IMR-90 (cell line): ENCODE measurements around the gene PARP12. TPM values are rescaled to one million over a fixed set of nuclear protein-coding genes. Genes with fewer than 3 reads are reported as not detected.

Experiments
- ATAC-seq: fragments of 200-7000 bp; cut with Tn5 transposase; 2 replicates; pipeline ENCODE4 v1.9.1; 2020; ENCODE audit warnings: low read depth, mild to moderate bottlenecking, moderate library complexity
- BruUV-seq: library from RNA; stranded (reverse); fragments of 400-500 nt; replicated peaks from 2 replicates; lab custom pipeline; 2021; lab: Mats Ljungman, UMichigan
- CTCF ChIA-PET: fragments of 300-600 bp; formaldehyde crosslinking; extraction: SDS; loops from one replicate; lab custom pipeline; 2021; ENCODE audit warnings: antibody characterized with exemption; lab: Yijun Ruan, JAX
- POLR2A ChIA-PET: fragments of 300-600 bp; sonication (Branson Sonifier 250); formaldehyde crosslinking; loops from one replicate; lab custom pipeline; 2022; ENCODE audit warnings: antibody characterized with exemption; ENCODE audit not compliant: unreplicated experiment; lab: Charles Lee
- DNase-seq: peaks from one replicate; pipeline ENCODE4 v3.0.0; 2013
- H2AFZ ChIP-seq: replicated peaks from 2 replicates; pipeline ENCODE3; 2013; ENCODE audit warnings: low read length, mild to moderate bottlenecking; ENCODE audit not compliant: poor library complexity
- H2AK5ac ChIP-seq: 2 replicates; pipeline ENCODE4 v1.6.1; 2013; ENCODE audit warnings: low read depth, low read length, inconsistent platforms
- H2AK9ac ChIP-seq: replicated peaks from 2 replicates; pipeline ENCODE3; 2013; ENCODE audit warnings: mild to moderate bottlenecking, low read depth, low read length, moderate library complexity; ENCODE audit not compliant: poor library complexity
- H2BK120ac ChIP-seq: 2 replicates; pipeline ENCODE4 v1.6.1; 2013; ENCODE audit warnings: low read depth, low read length, inconsistent platforms
- H2BK15ac ChIP-seq: 3 replicates; pipeline ENCODE4 v1.6.1; 2013; ENCODE audit warnings: low read depth, low read length, inconsistent platforms
- H2BK20ac ChIP-seq: 2 replicates; pipeline ENCODE4 v1.6.1; 2013; ENCODE audit warnings: low read depth, mild to moderate bottlenecking, inconsistent platforms, low read length, moderate library complexity
- H2BK5ac ChIP-seq: 2 replicates; pipeline ENCODE4 v1.6.1; 2013; ENCODE audit warnings: mild to moderate bottlenecking, low read depth, low read length, inconsistent platforms; ENCODE audit not compliant: poor library complexity, severe bottlenecking
- H3K14ac ChIP-seq: replicated peaks from 2 replicates; pipeline ENCODE4 v1.6.1; 2013; ENCODE audit warnings: low read depth, low read length, inconsistent platforms
- H3K18ac ChIP-seq: 2 replicates; pipeline ENCODE4 v1.6.1; 2013; ENCODE audit warnings: low read depth, low read length, control low read depth
- H3K23ac ChIP-seq: 2 replicates; pipeline ENCODE4 v1.6.1; 2013; ENCODE audit warnings: low read depth, low read length, inconsistent platforms
- H3K27ac ChIP-seq: 2 replicates; pipeline ENCODE4 v1.5.1; 2013; ENCODE audit warnings: mild to moderate bottlenecking, control low read depth, low read length; ENCODE audit not compliant: insufficient read depth
- H3K27me3 ChIP-seq: 2 replicates; pipeline ENCODE4 v1.6.1; 2013; ENCODE audit warnings: low read length; ENCODE audit not compliant: control insufficient read depth, insufficient read depth
- H3K36me3 ChIP-seq: 2 replicates; pipeline ENCODE4 v1.6.1; 2013; ENCODE audit warnings: low read length, mixed read lengths; ENCODE audit not compliant: control insufficient read depth, insufficient read depth
- H3K4ac ChIP-seq: 2 replicates; pipeline ENCODE4 v1.6.1; 2013; ENCODE audit warnings: low read depth, low read length, inconsistent platforms
- H3K4me1 ChIP-seq: 2 replicates; pipeline ENCODE4 v1.6.1; 2013; ENCODE audit warnings: low read length, mixed read lengths; ENCODE audit not compliant: control insufficient read depth, insufficient read depth
- H3K4me2 ChIP-seq: 2 replicates; pipeline ENCODE4 v1.6.1; 2013; ENCODE audit warnings: low read depth, mild to moderate bottlenecking, control low read depth, low read length, moderate library complexity
- H3K4me3 ChIP-seq: 2 replicates; pipeline ENCODE4 v1.5.1; 2013; ENCODE audit warnings: low read depth, mild to moderate bottlenecking, control low read depth, low read length, moderate library complexity; ENCODE audit not compliant: insufficient read depth
- H3K56ac ChIP-seq: 2 replicates; pipeline ENCODE4 v1.6.1; 2013; ENCODE audit warnings: low read length, inconsistent platforms; ENCODE audit not compliant: insufficient read depth; ENCODE audit errors: extremely low read depth
- H3K79me1 ChIP-seq, 2 experiments: 2 replicates each; pipeline ENCODE4 v1.6.1; 2013; ENCODE audit warnings: low read length in 2 of 2, inconsistent platforms in 1 of 2, low read depth in 1 of 2
- H3K9ac ChIP-seq: 2 replicates; pipeline ENCODE4 v1.6.1; 2013; ENCODE audit warnings: low read depth, low read length, control low read depth
- H3K9me1 ChIP-seq: 2 replicates; pipeline ENCODE4 v1.6.1; 2013; ENCODE audit warnings: low read length, inconsistent platforms; ENCODE audit not compliant: insufficient read depth
- H3K9me3 ChIP-seq: 2 replicates; pipeline ENCODE4 v1.6.1; 2013; ENCODE audit warnings: low read length; ENCODE audit not compliant: control insufficient read depth, insufficient read depth
- H4K20me1 ChIP-seq: 2 replicates; pipeline ENCODE4 v1.6.1; 2013; ENCODE audit warnings: low read length, inconsistent platforms; ENCODE audit not compliant: insufficient read depth
- H4K5ac ChIP-seq: 2 replicates; pipeline ENCODE4 v1.6.1; 2013; ENCODE audit warnings: mild to moderate bottlenecking, low read depth, low read length, control low read depth
- H4K8ac ChIP-seq, 2 experiments: 2 replicates each; pipeline ENCODE4 v1.6.1; 2013; ENCODE audit warnings: low read depth in 2 of 2, low read length in 2 of 2, control low read depth in 1 of 2, inconsistent platforms in 1 of 2
- H4K91ac ChIP-seq: 2 replicates; pipeline ENCODE4 v1.6.1; 2013; ENCODE audit warnings: low read depth, low read length, inconsistent platforms; ENCODE audit not compliant: insufficient read depth
- BHLHE40 ChIP-seq: fragments of 150-350 bp; IDR thresholded peaks from 2 replicates; pipeline ENCODE4 v1.6.1; 2016; ENCODE audit warnings: mild to moderate bottlenecking, low read depth, low read length
- CEBPB ChIP-seq: IDR thresholded peaks from 2 replicates; pipeline ENCODE4 v1.6.1; 2012; ENCODE audit warnings: low read depth, low read length, improper control_type of control experiment
- CHD1 ChIP-seq: IDR thresholded peaks from 2 replicates; pipeline ENCODE4 v1.6.1; 2012; ENCODE audit warnings: low read depth, low read length, improper control_type of control experiment
- CTCF ChIP-seq: conservative IDR thresholded peaks from 2 replicates; pipeline ENCODE4 v1.5.1; 2012; ENCODE audit warnings: mild to moderate bottlenecking, low read depth, low read length, improper control_type of control experiment
- ELK1 ChIP-seq: fragments of 150-350 bp; IDR thresholded peaks from 2 replicates; pipeline ENCODE4 v1.6.1; 2016; ENCODE audit warnings: low read depth, mild to moderate bottlenecking, low read length, moderate library complexity, borderline replicate concordance
- FOS ChIP-seq: fragments of 150-350 bp; IDR thresholded peaks from 2 replicates; pipeline ENCODE4 v1.6.1; 2016; ENCODE audit warnings: low read depth, low read length
- MAFK ChIP-seq: IDR thresholded peaks from 2 replicates; pipeline ENCODE4 v1.6.1; 2012; ENCODE audit warnings: low read depth, low read length, improper control_type of control experiment
- MAZ ChIP-seq: IDR thresholded peaks from 2 replicates; pipeline ENCODE4 v1.6.1; 2012; ENCODE audit warnings: low read depth, mild to moderate bottlenecking, low read length, improper control_type of control experiment, moderate library complexity, borderline replicate concordance
- MXI1 ChIP-seq: IDR thresholded peaks from 2 replicates; pipeline ENCODE4 v1.6.1; 2012; ENCODE audit warnings: low read depth, mild to moderate bottlenecking, low read length, moderate library complexity, borderline replicate concordance
- NFE2L2 ChIP-seq: fragments of 150-350 bp; IDR thresholded peaks from 2 replicates; pipeline ENCODE4 v1.6.1; 2016; ENCODE audit warnings: low read depth, mild to moderate bottlenecking, low read length
- POLR2A ChIP-seq: IDR thresholded peaks from 2 replicates; pipeline ENCODE4 v1.6.1; 2012; ENCODE audit warnings: mild to moderate bottlenecking, low read depth, low read length
- RAD21 ChIP-seq: IDR thresholded peaks from 2 replicates; pipeline ENCODE4 v1.6.1; 2012; ENCODE audit warnings: low read length, improper control_type of control experiment
- RCOR1 ChIP-seq: IDR thresholded peaks from 2 replicates; pipeline ENCODE4 v1.6.1; 2012; ENCODE audit warnings: mild to moderate bottlenecking, low read length, improper control_type of control experiment; ENCODE audit not compliant: insufficient replicate concordance
- RFX5 ChIP-seq: IDR thresholded peaks from 2 replicates; pipeline ENCODE4 v1.8.0; 2012; ENCODE audit warnings: low read depth, mild to moderate bottlenecking, low read length, moderate library complexity
- SMC3 ChIP-seq: fragments of 150-350 bp; IDR thresholded peaks from 2 replicates; pipeline ENCODE4 v1.6.1; 2016; ENCODE audit warnings: low read depth, mild to moderate bottlenecking, antibody characterized with exemption, low read length, moderate library complexity
- USF2 ChIP-seq: fragments of 150-350 bp; IDR thresholded peaks from 2 replicates; pipeline ENCODE4 v1.6.1; 2017; ENCODE audit warnings: mild to moderate bottlenecking, antibody characterized with exemption, low read length, low read depth
- WGBS, 2 experiments: methylation state at CpG; one replicate each; pipeline versions ENCODE4 v1.1.5 to v1.1.7; 2013; ENCODE audit warnings: missing lambda C conversion rate in 2 of 2; ENCODE audit not compliant: insufficient read length in 1 of 2; ENCODE audit errors: extremely low coverage in 2 of 2; 5-methylcytosine and 5-hydroxymethylcytosine counted together
- dilution Hi-C: fragments of 300-500 bp; cut with HindIII; formaldehyde crosslinking; loops from one replicate; pipeline ENCODE4 v1.14.3; 2018; ENCODE audit warnings: low sequenced_read_pairs; ENCODE audit not compliant: unreplicated experiment
- in situ Hi-C: fragments of 300-500 bp; cut with MboI; formaldehyde crosslinking; loops from 3 replicates; pipeline ENCODE4 v1.14.3; 2019; ENCODE audit warnings: low sequenced_read_pairs, inconsistent platforms, mixed read lengths
- intact Hi-C: fragments of 100-400 bp; cut with micrococcal nuclease; formaldehyde crosslinking; loops from 2 replicates; pipeline ENCODE4 v1.10.0; 2022
- polyA plus RNA-seq, 3 experiments: library from polyadenylated mRNA; depleted of rRNA; stranded (reverse); fragments of >200 nt; gene quantifications; 2 replicates each; pipeline ENCODE4 v1.2.3, GENCODE V29; 2012; ENCODE audit warnings: low replicate concordance in 1 of 3
- total RNA-seq: library from RNA; depleted of rRNA; stranded (reverse); fragments of >200 nt; gene quantifications from 2 replicates; pipeline ENCODE4 v1.2.3, GENCODE V29; 2012

The PARP12 gene
- total and polyA plus RNA-seq, 2 of the 4 experiments (the other 2 are of a cell fraction): 7.2 to 11.3 TPM

GRCh38 chr7:140069298-140069949 lies 6.7 kb upstream of the PARP12 start:
- POLR2A ChIA-PET: no interaction called here
- H3K9me1 ChIP-seq: no peaks in the 10 kb centered on the region
- H3K9ac ChIP-seq: no peak overlapping the region
- H2AK9ac ChIP-seq: no peak overlapping the region
- DNase-seq (no peak), ATAC-seq (no peak)
- no peak overlapping the region for H3K23ac ChIP-seq
- no peak overlapping the region for H3K4me2 ChIP-seq
- no peak overlapping the region for H2BK5ac ChIP-seq
- TF ChIP-seq RCOR1 (no peak), USF2 (no peak), FOS (no peak), RAD21 (no peak), MAZ (no peak), ELK1 (no peak), BHLHE40 (no peak), CTCF (no peak), RFX5 (no peak), SMC3 (no peak), MAFK (no peak), MXI1 (no peak), CEBPB (no peak), CHD1 (no peak), POLR2A (no peak), NFE2L2 (no peak)
- H2BK20ac ChIP-seq: no peak overlapping the region
- no peak overlapping the region for H4K91ac ChIP-seq
- H3K4ac ChIP-seq: no peak overlapping the region
- H4K5ac ChIP-seq: no peak overlapping the region
- H3K56ac ChIP-seq: no peak overlapping the region
- H2BK15ac ChIP-seq: no peak overlapping the region
- in situ Hi-C loops (no loop called here), intact Hi-C loops (no loop called here), dilution Hi-C loops (no loop called here)
- 67% methylated on average over 1 of the region's 4 CpGs; no CpG with 5 or more reads in 1 of the 2 experiments for WGBS, 2 experiments
- no peak overlapping the region for H3K4me3 ChIP-seq
- H3K36me3 ChIP-seq: no peaks in the 10 kb centered on the region
- CTCF ChIA-PET: no interaction called here
- no peaks in the 10 kb centered on the region for H3K79me1 ChIP-seq
- no peak overlapping the region for H3K14ac ChIP-seq
- H4K8ac ChIP-seq: no peak overlapping the region
- H2BK120ac ChIP-seq: no peak overlapping the region
- H2AK5ac ChIP-seq: no peak overlapping the region
- H3K18ac ChIP-seq: no peak overlapping the region
- peaks cover 8% of the 10 kb centered on the region for H3K27me3 ChIP-seq
- H3K9me3 ChIP-seq: peaks cover 7% of the 10 kb centered on the region
- H3K4me1 ChIP-seq: no peaks in the 10 kb centered on the region
- H4K20me1 ChIP-seq: no peaks in the 10 kb centered on the region
- no peak overlapping the region for H2AFZ ChIP-seq
- no peak overlapping the region for H3K27ac ChIP-seq
- no TSS peak for BruUV-seq
